Stimulated activated naive CD8-positive, alpha-beta T cell treated with anti-CD3 and anti-CD28 coated beads, Interleukin-15, Interleukin-2, amounts not matched to agents 100 U/mL and 50 U/mL, for 24 hours (primary cell): Measurements from ENCODE around the gene CCDC78.

Experiments
- ATAC-seq: fragments of 150-1000 bp; cut with Tn5 transposase; one replicate; pipeline ENCODE4 v1.10.0; 2021
- DNase-seq: peaks from one replicate; pipeline ENCODE4 v3.0.0; 2021

CCDC78 gene

GRCh38 chr16:739560-740458 lies 13.6 kb upstream of the CCDC78 start:
- ATAC-seq (no peak), DNase-seq (no peak)

GRCh38 chr16:736936-737481 lies 10.8 kb upstream of the CCDC78 start:
- no peak for DNase-seq
- no peak for ATAC-seq

GRCh38 chr16:735982-736453 lies 9.8 kb upstream of the CCDC78 start:
- peak; percentile 70 for ATAC-seq
- DNase-seq = peak; percentile 60

- ATAC-seq = no peak
Measured at GRCh38 chr16:734981-735881, 9.0 kb upstream of the CCDC78 start.

GRCh38 chr16:734208-734980 lies 8.2 kb upstream of the CCDC78 start:
- ATAC-seq = no peak
- no peak for DNase-seq

More at GRCh38 chr16:734981-735881, 9.0 kb upstream of the CCDC78 start:
- DNase-seq = no peak

GRCh38 chr16:733382-734207 lies 7.4 kb upstream of the CCDC78 start:
- ATAC-seq = no peak
- peak; percentile 69 for DNase-seq

GRCh38 chr16:732936-733335 lies 6.7 kb upstream of the CCDC78 start:
- ATAC-seq = no peak
- DNase-seq = no peak

- ATAC-seq (no peak), DNase-seq (no peak)
Measured at GRCh38 chr16:732332-732731, 6.1 kb upstream of the CCDC78 start.

- no peak for DNase-seq
- no peak for ATAC-seq
Measured at GRCh38 chr16:730666-731509, 4.6 kb upstream of the CCDC78 start.

- DNase-seq (no peak), ATAC-seq (no peak)
Measured at GRCh38 chr16:729768-730665, 3.8 kb upstream of the CCDC78 start.

- ATAC-seq (no peak), DNase-seq (no peak)
Measured at GRCh38 chr16:728890-729744, 2.9 kb upstream of the CCDC78 start.

GRCh38 chr16:728131-728889 lies 2.1 kb upstream of the CCDC78 start:
- peak; percentile 44 for ATAC-seq
- DNase-seq = peak; percentile 78

GRCh38 chr16:727291-727977 lies 1.2 kb upstream of the CCDC78 start:
- ATAC-seq = no peak
- peak; percentile 44 for DNase-seq

- no peak for ATAC-seq
- DNase-seq = no peak
Measured at GRCh38 chr16:726188-726437, 130 bp downstream of the CCDC78 start.

- DNase-seq = no peak
- ATAC-seq = no peak
Measured at GRCh38 chr16:725463-726187, 618 bp downstream of the CCDC78 start.

GRCh38 chr16:725041-725376 lies 1.2 kb downstream of the CCDC78 start:
- no peak for ATAC-seq
- DNase-seq = no peak
